ENCODE results near the gene CRISP3. TPM values are rescaled to one million over a fixed set of nuclear protein-coding genes. Genes with fewer than 3 reads are reported as not detected.

Gene CRISP3
- total RNA-seq, 2 experiments from 2014 or later: not detected

DNA sequence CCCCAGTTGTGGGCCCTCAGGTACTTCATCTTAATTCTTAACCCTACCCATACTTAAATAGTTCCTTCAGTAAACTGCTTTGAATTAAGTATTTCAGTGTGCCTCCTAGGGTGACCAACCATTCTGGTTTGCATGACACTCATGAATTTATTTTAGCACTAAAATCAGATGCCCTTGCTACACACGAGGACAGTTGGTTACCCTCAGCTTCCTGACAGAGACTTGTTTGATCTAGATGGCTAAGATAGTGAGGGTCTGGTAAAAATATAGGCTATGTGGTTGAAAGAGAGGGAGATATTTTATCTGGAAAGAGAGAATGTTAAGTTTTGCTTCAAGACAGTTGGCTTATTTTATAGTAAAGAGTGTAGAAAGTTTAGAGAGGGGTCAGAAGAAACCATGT lies 32.3 kb upstream of the CRISP3 start:
- DNase-seq (no peak), ATAC-seq (ENCODE audit: poor library complexity) (no peak)
- Histone ChIP-seq H3K27me3 (ENCODE audit: control insufficient read depth in 1 of 2, insufficient read depth in 2 of 2, low read length in 2 of 2) (no peaks in the 10 kb centered on the region), H3K36me3 (ENCODE audit: insufficient read depth, low read length) (no peaks in the 10 kb centered on the region), H3K4me1 (ENCODE audit: insufficient read depth, low read length) (no peaks in the 10 kb centered on the region), H3K9me3 (ENCODE audit: control insufficient read depth in 1 of 2, insufficient read depth in 1 of 2, low read length in 2 of 2) (no peaks in the 10 kb centered on the region), H3K4me3 (ENCODE audit: low read length) (no peak overlapping the region), H3K27ac (ENCODE audit: low read depth in 1 of 2, low read length in 2 of 2) (no peak overlapping the region)
- intact Hi-C loops (cut with DNase I, micrococcal nuclease): no loop called here
- no peaks in the 10 kb centered on the region for H3K4me1 Mint-ChIP-seq (ENCODE audit: low read depth)
- no peaks in the 10 kb centered on the region for H3K36me3 Mint-ChIP-seq (ENCODE audit: low read depth)
- TF ChIP-seq, protein P1, sequence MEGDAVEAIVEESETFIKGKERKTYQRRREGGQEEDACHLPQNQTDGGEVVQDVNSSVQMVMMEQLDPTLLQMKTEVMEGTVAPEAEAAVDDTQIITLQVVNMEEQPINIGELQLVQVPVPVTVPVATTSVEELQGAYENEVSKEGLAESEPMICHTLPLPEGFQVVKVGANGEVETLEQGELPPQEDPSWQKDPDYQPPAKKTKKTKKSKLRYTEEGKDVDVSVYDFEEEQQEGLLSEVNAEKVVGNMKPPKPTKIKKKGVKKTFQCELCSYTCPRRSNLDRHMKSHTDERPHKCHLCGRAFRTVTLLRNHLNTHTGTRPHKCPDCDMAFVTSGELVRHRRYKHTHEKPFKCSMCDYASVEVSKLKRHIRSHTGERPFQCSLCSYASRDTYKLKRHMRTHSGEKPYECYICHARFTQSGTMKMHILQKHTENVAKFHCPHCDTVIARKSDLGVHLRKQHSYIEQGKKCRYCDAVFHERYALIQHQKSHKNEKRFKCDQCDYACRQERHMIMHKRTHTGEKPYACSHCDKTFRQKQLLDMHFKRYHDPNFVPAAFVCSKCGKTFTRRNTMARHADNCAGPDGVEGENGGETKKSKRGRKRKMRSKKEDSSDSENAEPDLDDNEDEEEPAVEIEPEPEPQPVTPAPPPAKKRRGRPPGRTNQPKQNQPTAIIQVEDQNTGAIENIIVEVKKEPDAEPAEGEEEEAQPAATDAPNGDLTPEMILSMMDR (IDR thresholded peaks at IDR 0.05): no peak
- H3K9me3 Mint-ChIP-seq: peaks cover 6% of the 10 kb centered on the region
- ChIA-PET POLR2A (no interaction called here), CTCF (no interaction called here)
- no peak overlapping the region for H3K4me3 Mint-ChIP-seq
- H3K27me3 Mint-ChIP-seq: no peaks in the 10 kb centered on the region
- no peak overlapping the region for H3K27ac Mint-ChIP-seq

DNA sequence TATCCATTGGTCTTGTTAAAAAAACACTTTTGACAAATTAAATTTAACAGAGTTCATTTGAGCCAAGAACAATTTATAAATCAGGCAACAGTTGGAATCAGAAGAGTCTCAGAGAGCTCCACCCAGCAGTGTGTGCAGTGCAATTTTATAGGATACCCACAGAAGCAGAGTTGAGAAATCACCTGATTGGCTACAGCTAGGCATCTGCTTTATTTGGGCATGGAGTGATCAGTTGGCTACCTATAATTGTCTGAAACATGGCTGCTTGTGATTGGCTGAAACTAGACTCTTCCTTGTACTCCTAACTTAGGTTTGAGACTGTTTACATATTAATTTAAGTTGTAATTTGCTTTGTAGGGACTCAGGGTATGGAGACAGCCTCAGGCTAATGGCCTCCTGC lies 30.9 kb upstream of the CRISP3 start:
- no peak for ATAC-seq (ENCODE audit: poor library complexity)
- no peaks in the 10 kb centered on the region for H3K4me1 Mint-ChIP-seq (ENCODE audit: low read depth)
- no peaks in the 10 kb centered on the region for H3K27me3 Mint-ChIP-seq
- H3K27ac Mint-ChIP-seq: no peak overlapping the region
- CTCF ChIA-PET: no interaction called here
- no peaks in the 10 kb centered on the region for H3K36me3 Mint-ChIP-seq (ENCODE audit: low read depth)
- TF ChIP-seq, protein P1 (IDR thresholded peaks at IDR 0.05): no peak
- no peak for DNase-seq
- no peak overlapping the region for H3K4me3 Mint-ChIP-seq
- H3K36me3 ChIP-seq (ENCODE audit: insufficient read depth, low read length): no peaks in the 10 kb centered on the region
- no peaks in the 10 kb centered on the region for H3K4me1 ChIP-seq (ENCODE audit: insufficient read depth, low read length)
- H3K9me3 ChIP-seq (ENCODE audit: control insufficient read depth in 1 of 2, insufficient read depth in 1 of 2, low read length in 2 of 2): no peaks in the 10 kb centered on the region
- intact Hi-C loops (cut with DNase I, micrococcal nuclease): no loop called here
- no peak overlapping the region for H3K4me3 ChIP-seq (ENCODE audit: low read length)
- peaks cover 6% of the 10 kb centered on the region for H3K9me3 Mint-ChIP-seq
- no peak overlapping the region for H3K27ac ChIP-seq (ENCODE audit: low read depth in 1 of 2, low read length in 2 of 2)
- POLR2A ChIA-PET: interaction anchor here (0.5 kb wide), 1 partner anchor 17 kb away, joined by 4 read pairs; no protein-coding TSS in a partner anchor
- no peaks in the 10 kb centered on the region for H3K27me3 ChIP-seq (ENCODE audit: control insufficient read depth in 1 of 2, insufficient read depth in 2 of 2, low read length in 2 of 2)

DNA sequence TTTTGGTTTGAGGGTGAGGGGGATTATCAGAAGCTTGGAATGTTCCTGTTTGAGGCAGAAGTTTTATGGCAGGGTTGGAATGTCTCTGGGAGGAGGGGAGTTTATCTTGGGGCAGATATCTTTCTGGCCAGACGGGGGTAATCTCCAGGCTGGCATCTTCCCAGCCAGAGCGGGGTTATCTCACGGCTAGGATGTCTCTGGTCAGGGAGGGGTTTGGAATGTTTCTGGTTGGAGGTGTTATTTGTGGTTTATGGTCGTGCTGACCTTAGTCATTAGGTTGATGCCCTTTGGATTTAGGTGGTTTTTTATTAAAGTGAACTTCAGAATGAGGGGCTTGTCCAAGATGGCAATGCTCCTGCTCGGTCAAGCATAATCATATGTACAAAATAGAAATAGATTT lies 28.1 kb upstream of the CRISP3 start:
- TF ChIP-seq, protein P1 (IDR thresholded peaks at IDR 0.05): no peak
- Mint-ChIP-seq H3K36me3 (ENCODE audit: low read depth) (no peaks in the 10 kb centered on the region), H3K9me3 (peaks cover 6% of the 10 kb centered on the region), H3K27ac (no peak overlapping the region), H3K27me3 (no peaks in the 10 kb centered on the region), H3K4me3 (no peak overlapping the region), H3K4me1 (ENCODE audit: low read depth) (no peaks in the 10 kb centered on the region)
- no peak overlapping the region for H3K27ac ChIP-seq (ENCODE audit: low read depth in 1 of 2, low read length in 2 of 2)
- POLR2A ChIA-PET: no interaction called here
- no peaks in the 10 kb centered on the region for H3K27me3 ChIP-seq (ENCODE audit: control insufficient read depth in 1 of 2, insufficient read depth in 2 of 2, low read length in 2 of 2)
- CTCF ChIA-PET: no interaction called here
- no peak overlapping the region for H3K4me3 ChIP-seq (ENCODE audit: low read length)
- no peaks in the 10 kb centered on the region for H3K4me1 ChIP-seq (ENCODE audit: insufficient read depth, low read length)
- intact Hi-C loops (cut with DNase I, micrococcal nuclease): no loop called here
- no peak for DNase-seq
- no peaks in the 10 kb centered on the region for H3K9me3 ChIP-seq (ENCODE audit: control insufficient read depth in 1 of 2, insufficient read depth in 1 of 2, low read length in 2 of 2)
- no peak for ATAC-seq (ENCODE audit: poor library complexity)
- no peaks in the 10 kb centered on the region for H3K36me3 ChIP-seq (ENCODE audit: insufficient read depth, low read length)

All from CD4-positive, alpha-beta T cell (primary cell).